ENCODE measurements around the gene GPR15. TPM values are rescaled to one million over a fixed set of nuclear protein-coding genes. Genes with fewer than 3 reads are reported as not detected.
A peak's percentile ranks its signal among the peaks of the same experiment; 100 is the strongest.

The GPR15 gene
- total RNA-seq, 3 donors from 2014 or later (not counting 1 experiment from before 2014, with no cell fraction given) = 0.97 to 32.8 (median 1.5) TPM

DNA sequence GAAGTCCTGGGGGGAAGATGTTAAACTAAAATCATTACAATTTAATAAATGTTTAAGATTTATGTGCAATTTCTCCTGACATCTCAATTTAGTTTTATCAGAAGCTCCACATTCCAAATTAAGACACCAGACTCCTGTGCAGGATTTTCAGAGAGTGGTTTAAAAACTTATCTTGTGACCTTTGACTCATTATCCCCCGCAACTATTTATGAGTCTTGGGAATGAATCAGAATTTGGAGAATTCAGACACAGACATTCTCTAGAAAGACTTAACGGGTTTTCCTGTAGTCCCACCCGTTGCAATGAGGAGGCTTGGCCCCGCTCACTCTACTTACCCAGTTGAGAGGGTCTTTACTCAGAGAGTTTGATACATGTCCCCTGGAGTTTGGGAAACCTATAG is 27.2 kb upstream of the GPR15 start:
- 98% methylated on average over 4 of the region's 4 CpGs for WGBS (ENCODE audit: insufficient coverage)

GRCh38 chr3:98508582-98508981 is 23.2 kb upstream of the GPR15 start:
- no peaks in the 10 kb centered on the region for H3K9me3 ChIP-seq (ENCODE audit: control insufficient read depth, insufficient read depth, low read length)
- ATAC-seq (no peak), DNase-seq (peak in 1 of 2 donors; percentile 22)
- Mint-ChIP-seq H3K27me3 (ENCODE audit: low read depth in 2 of 2) (no peaks in the 10 kb centered on the region), H3K36me3 (peaks cover 7% of the 10 kb centered on the region), H3K27ac (no peak overlapping the region), H3K4me3 (no peak overlapping the region), H3K4me1 (peaks cover 12 to 18% of the 10 kb centered on the region in 2 donors), H3K9me3 (no peaks in the 10 kb centered on the region)
- no peak for TF ChIP-seq CTCF (IDR thresholded peaks at IDR 0.05)
- no peaks in the 10 kb centered on the region for H3K4me1 ChIP-seq (ENCODE audit: control insufficient read depth, insufficient read depth, low read length)
- intact Hi-C loops (cut with micrococcal nuclease) = no loop called here
- H3K4me3 ChIP-seq (ENCODE audit: low read length) = no peak overlapping the region
- 87% methylated on average over 2 of the region's 2 CpGs for WGBS (ENCODE audit: insufficient coverage)
- no peak overlapping the region for H3K27ac ChIP-seq (ENCODE audit: low read length)
- no peaks in the 10 kb centered on the region for H3K27me3 ChIP-seq (ENCODE audit: control insufficient read depth, insufficient read depth, low read length)
- H3K36me3 ChIP-seq (ENCODE audit: control insufficient read depth, insufficient read depth, low read length) = peaks cover 20% of the 10 kb centered on the region

More for the DNA sequence above, 27.2 kb upstream of the GPR15 start:
- H3K4me3 ChIP-seq (ENCODE audit: low read length) = no peak overlapping the region
- TF ChIP-seq CTCF (IDR thresholded peaks at IDR 0.05) = no peak
- Mint-ChIP-seq H3K9me3 (no peaks in the 10 kb centered on the region), H3K4me1 (peaks cover 5 to 12% of the 10 kb centered on the region in 2 donors), H3K4me3 (no peak overlapping the region), H3K36me3 (no peaks in the 10 kb centered on the region), H3K27ac (no peak overlapping the region), H3K27me3 (ENCODE audit: low read depth in 2 of 2) (no peaks in the 10 kb centered on the region)
- intact Hi-C loops (cut with micrococcal nuclease) = no loop called here
- ATAC-seq (no peak), DNase-seq (no peak)
- H3K27ac ChIP-seq (ENCODE audit: low read length) = no peak overlapping the region
- no peaks in the 10 kb centered on the region for H3K27me3 ChIP-seq (ENCODE audit: control insufficient read depth, insufficient read depth, low read length)
- no peaks in the 10 kb centered on the region for H3K9me3 ChIP-seq (ENCODE audit: control insufficient read depth, insufficient read depth, low read length)
- H3K36me3 ChIP-seq (ENCODE audit: control insufficient read depth, insufficient read depth, low read length) = peaks cover 5% of the 10 kb centered on the region
- no peaks in the 10 kb centered on the region for H3K4me1 ChIP-seq (ENCODE audit: control insufficient read depth, insufficient read depth, low read length)

GRCh38 chr3:98512576-98512975 is 19.2 kb upstream of the GPR15 start:
- H3K27me3 Mint-ChIP-seq (ENCODE audit: low read depth in 2 of 2) = no peaks in the 10 kb centered on the region
- no peak for TF ChIP-seq CTCF (IDR thresholded peaks at IDR 0.05)
- H3K4me1 Mint-ChIP-seq = peaks cover 17 to 25% of the 10 kb centered on the region in 2 donors
- ATAC-seq = no peak
- no peak for DNase-seq
- no peak overlapping the region for H3K27ac Mint-ChIP-seq
- Histone ChIP-seq H3K36me3 (ENCODE audit: control insufficient read depth, insufficient read depth, low read length) (peaks cover 50% of the 10 kb centered on the region), H3K9me3 (ENCODE audit: control insufficient read depth, insufficient read depth, low read length) (no peaks in the 10 kb centered on the region), H3K4me3 (ENCODE audit: low read length) (no peak overlapping the region), H3K27me3 (ENCODE audit: control insufficient read depth, insufficient read depth, low read length) (no peaks in the 10 kb centered on the region), H3K4me1 (ENCODE audit: control insufficient read depth, insufficient read depth, low read length) (no peaks in the 10 kb centered on the region), H3K27ac (ENCODE audit: low read length) (no peak overlapping the region)
- peaks cover 14% of the 10 kb centered on the region for H3K36me3 Mint-ChIP-seq
- intact Hi-C loops (cut with micrococcal nuclease) = no loop called here
- no peaks in the 10 kb centered on the region for H3K9me3 Mint-ChIP-seq
- no peak overlapping the region for H3K4me3 Mint-ChIP-seq
- WGBS (ENCODE audit: insufficient coverage) = 96% methylated on average over 3 of the region's 4 CpGs

DNA sequence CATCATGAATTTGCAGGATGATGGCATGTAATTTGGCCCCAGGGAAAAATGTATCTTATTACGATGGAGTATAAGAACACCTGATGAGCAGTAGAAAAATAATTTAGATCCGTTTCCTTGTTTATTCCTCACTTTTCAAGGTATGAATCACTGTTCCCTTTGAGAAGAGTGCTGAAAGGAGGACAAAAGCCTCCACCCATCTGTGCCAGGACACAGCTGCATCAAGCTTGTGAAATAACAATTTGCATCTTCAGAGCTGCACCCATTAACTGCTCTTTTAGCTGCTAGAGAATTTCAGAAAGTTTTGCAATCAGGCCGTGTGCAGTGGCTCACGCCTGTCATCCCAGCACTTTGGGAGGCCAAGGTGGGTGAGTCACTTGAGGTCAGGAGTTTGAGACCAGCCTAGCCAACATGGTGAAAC is 18.7 kb upstream of the GPR15 start:
- H3K36me3 ChIP-seq (ENCODE audit: control insufficient read depth, insufficient read depth, low read length) = peaks cover 55% of the 10 kb centered on the region
- WGBS (ENCODE audit: insufficient coverage) = 80% methylated on average over 4 of the region's 4 CpGs
- H3K27me3 ChIP-seq (ENCODE audit: control insufficient read depth, insufficient read depth, low read length) = no peaks in the 10 kb centered on the region
- peaks cover 22 to 26% of the 10 kb centered on the region in 2 donors for H3K4me1 Mint-ChIP-seq
- H3K4me1 ChIP-seq (ENCODE audit: control insufficient read depth, insufficient read depth, low read length) = no peaks in the 10 kb centered on the region
- H3K4me3 ChIP-seq (ENCODE audit: low read length) = no peak overlapping the region
- H3K27ac Mint-ChIP-seq = no peak overlapping the region
- H3K4me3 Mint-ChIP-seq = no peak overlapping the region
- peak in 1 of 3 donors; percentile 17 for ATAC-seq
- no peak overlapping the region for H3K27ac ChIP-seq (ENCODE audit: low read length)
- peaks cover 14% of the 10 kb centered on the region for H3K36me3 Mint-ChIP-seq
- intact Hi-C loops (cut with micrococcal nuclease) = no loop called here
- H3K9me3 ChIP-seq (ENCODE audit: control insufficient read depth, insufficient read depth, low read length) = no peaks in the 10 kb centered on the region
- H3K9me3 Mint-ChIP-seq = no peaks in the 10 kb centered on the region
- no peak for DNase-seq
- no peaks in the 10 kb centered on the region for H3K27me3 Mint-ChIP-seq (ENCODE audit: low read depth in 2 of 2)
- no peak for TF ChIP-seq CTCF (IDR thresholded peaks at IDR 0.05)
